Lung (tissue), 12 donors: ENCODE results near the gene CHFR. TPM values are rescaled to one million over a fixed set of nuclear protein-coding genes. Genes with fewer than 3 reads are reported as not detected.

Experiments used
- ATAC-seq: fragments of 200-7000 bp; cut with Tn5 transposase; one replicate; pipeline ENCODE4 v1.9.1; 2020; ENCODE audit warnings: moderate number of reproducible peaks; ENCODE audit not compliant: insufficient read depth, low FRiP score
- DNase-seq, 3 donors: peaks; one replicate each; pipeline ENCODE4 v3.0.0-alpha.2; 2013 to 2017
- H3K27ac ChIP-seq, 2 donors: one replicate each; pipeline ENCODE4 v1.5.1; 2013; ENCODE audit warnings: mild to moderate bottlenecking in 2 of 2, moderate library complexity in 2 of 2, control low read depth in 1 of 2, inconsistent platforms in 1 of 2, low read depth in 1 of 2, low read length in 1 of 2
- H3K27me3 ChIP-seq, 3 donors: one replicate each; pipeline ENCODE4 v1.5.1; 2013; ENCODE audit warnings: low read length in 2 of 3; ENCODE audit not compliant: control insufficient read depth in 3 of 3, insufficient read depth in 3 of 3
- H3K36me3 ChIP-seq, 4 donors: one replicate each; pipeline ENCODE4 v1.5.1; 2013; ENCODE audit warnings: low read length in 4 of 4, mild to moderate bottlenecking in 1 of 4, moderate library complexity in 1 of 4; ENCODE audit not compliant: control insufficient read depth in 4 of 4, insufficient read depth in 4 of 4
- H3K4me1 ChIP-seq, 5 donors: one replicate each; pipeline ENCODE4 v1.5.1; 2013; ENCODE audit warnings: low read length in 5 of 5, mild to moderate bottlenecking in 2 of 5, moderate library complexity in 1 of 5; ENCODE audit not compliant: control insufficient read depth in 5 of 5, insufficient read depth in 5 of 5
- H3K4me3 ChIP-seq: one replicate; pipeline ENCODE4 v1.5.1; 2013; ENCODE audit warnings: mild to moderate bottlenecking, control low read depth, moderate library complexity
- H3K9ac ChIP-seq, 2 donors: one replicate each; pipeline ENCODE4 v1.5.1; 2013; ENCODE audit warnings: low read length in 2 of 2, control low read depth in 1 of 2; ENCODE audit not compliant: insufficient read depth in 1 of 2
- H3K9me3 ChIP-seq, 4 donors: one replicate each; pipeline ENCODE4 v1.5.1; 2013; ENCODE audit warnings: low read length in 3 of 4, mild to moderate bottlenecking in 1 of 4, moderate library complexity in 1 of 4; ENCODE audit not compliant: control insufficient read depth in 4 of 4, insufficient read depth in 3 of 4
- WGBS, 2 donors: extraction: QIAGEN DNeasy Blood & Tissue Kit; methylation state at CpG; one replicate each; pipeline ENCODE4 v1.1.7; 2013; 5-methylcytosine and 5-hydroxymethylcytosine counted together
- polyA plus RNA-seq, 2 donors: library from polyadenylated mRNA; stranded (reverse); fragments of 200-250 nt; gene quantifications; one replicate each; pipeline ENCODE4 v1.2.1, GENCODE V29; 2013
- total RNA-seq, 2 donors: library from RNA; depleted of rRNA in 1 of 2; stranded (reverse); fragments of >200 nt in 1 of 2; gene quantifications; one replicate each; pipeline ENCODE4 v1.2.1, GENCODE V29; 2014 to 2021
- TF ChIP-seq, protein P1 (sequence below): IDR thresholded peaks from 2 replicates; pipeline ENCODE4 v1.5.1; 2012; ENCODE audit warnings: mild to moderate bottlenecking; ENCODE audit errors: control extremely low read depth, extremely low read depth
- donor health status: control.
- donor health status: control.
- donor health status: Bipolar disorder and iron deficiency.
- donor health status: healthy.
- donor health status: DM: yes; HTN: yes; CAD: no.

The CHFR gene
- total and polyA plus RNA-seq, 4 donors: 35.1 to 59.9 (median 40.3) TPM

DNA sequence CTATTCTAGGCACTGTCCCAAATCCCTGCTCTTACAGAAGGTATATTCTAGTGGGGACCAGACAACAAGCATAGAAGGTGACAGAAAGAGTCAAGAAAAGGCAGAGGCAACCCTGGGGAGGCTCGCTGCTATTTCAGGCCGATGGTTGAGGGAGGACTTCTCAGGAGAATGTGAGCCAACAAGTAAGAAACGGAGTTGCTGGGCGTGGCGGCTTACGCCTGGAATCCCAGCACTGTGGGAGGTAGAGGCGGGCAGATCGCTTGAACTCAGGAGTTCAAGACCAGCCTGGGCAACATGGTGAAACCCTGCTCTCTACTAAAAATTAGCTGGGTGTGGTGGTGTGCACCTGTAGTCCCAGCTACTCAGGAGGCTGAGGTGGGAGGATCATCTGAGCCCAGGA, 54.1 kb downstream of the CHFR start:
- TF ChIP-seq, protein P1, sequence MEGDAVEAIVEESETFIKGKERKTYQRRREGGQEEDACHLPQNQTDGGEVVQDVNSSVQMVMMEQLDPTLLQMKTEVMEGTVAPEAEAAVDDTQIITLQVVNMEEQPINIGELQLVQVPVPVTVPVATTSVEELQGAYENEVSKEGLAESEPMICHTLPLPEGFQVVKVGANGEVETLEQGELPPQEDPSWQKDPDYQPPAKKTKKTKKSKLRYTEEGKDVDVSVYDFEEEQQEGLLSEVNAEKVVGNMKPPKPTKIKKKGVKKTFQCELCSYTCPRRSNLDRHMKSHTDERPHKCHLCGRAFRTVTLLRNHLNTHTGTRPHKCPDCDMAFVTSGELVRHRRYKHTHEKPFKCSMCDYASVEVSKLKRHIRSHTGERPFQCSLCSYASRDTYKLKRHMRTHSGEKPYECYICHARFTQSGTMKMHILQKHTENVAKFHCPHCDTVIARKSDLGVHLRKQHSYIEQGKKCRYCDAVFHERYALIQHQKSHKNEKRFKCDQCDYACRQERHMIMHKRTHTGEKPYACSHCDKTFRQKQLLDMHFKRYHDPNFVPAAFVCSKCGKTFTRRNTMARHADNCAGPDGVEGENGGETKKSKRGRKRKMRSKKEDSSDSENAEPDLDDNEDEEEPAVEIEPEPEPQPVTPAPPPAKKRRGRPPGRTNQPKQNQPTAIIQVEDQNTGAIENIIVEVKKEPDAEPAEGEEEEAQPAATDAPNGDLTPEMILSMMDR: no peak
- DNase-seq (no peak), ATAC-seq (no peak)
- Histone ChIP-seq H3K4me1 (peaks cover 0 to 12% (median 7%) of the 10 kb centered on the region in 5 donors), H3K36me3 (peaks cover 0 to 11% (median 0%) of the 10 kb centered on the region in 4 donors), H3K4me3 (no peak overlapping the region), H3K27ac (no peak overlapping the region), H3K9ac (no peak overlapping the region), H3K9me3 (no peaks in the 10 kb centered on the region), H3K27me3 (no peaks in the 10 kb centered on the region)
- 95 to 96% methylated on average over 8 of the region's 8 CpGs for WGBS, 2 donors

DNA sequence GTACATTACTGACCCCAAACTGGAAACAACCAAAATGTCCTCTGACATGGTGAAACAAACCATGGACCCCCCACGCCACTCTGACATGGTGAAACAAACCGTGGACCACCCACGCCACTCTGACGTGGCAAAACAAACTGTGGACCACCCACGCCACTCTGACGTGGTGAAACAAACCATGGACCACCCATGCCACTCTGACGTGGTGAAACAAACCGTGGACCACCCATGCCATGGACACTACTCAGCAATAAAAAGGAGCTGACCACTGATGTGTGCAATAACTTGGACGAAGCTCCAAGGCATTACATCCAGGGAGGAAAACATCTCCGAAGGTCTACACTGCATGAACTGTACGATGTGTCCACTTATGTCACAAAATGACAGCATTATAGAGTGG, 55.6 kb downstream of the CHFR start:
- Histone ChIP-seq H3K9ac (no peak overlapping the region), H3K9me3 (no peaks in the 10 kb centered on the region), H3K27ac (no peak overlapping the region), H3K36me3 (peaks cover 0 to 14% (median 3%) of the 10 kb centered on the region in 4 donors), H3K4me3 (no peak overlapping the region), H3K4me1 (peaks cover 0 to 9% (median 3%) of the 10 kb centered on the region in 5 donors), H3K27me3 (no peaks in the 10 kb centered on the region)
- ATAC-seq: no peak
- DNase-seq: no peak
- TF ChIP-seq, protein P1: no peak
- 89 to 94% methylated on average over 11 of the region's 11 CpGs for WGBS, 2 donors

DNA sequence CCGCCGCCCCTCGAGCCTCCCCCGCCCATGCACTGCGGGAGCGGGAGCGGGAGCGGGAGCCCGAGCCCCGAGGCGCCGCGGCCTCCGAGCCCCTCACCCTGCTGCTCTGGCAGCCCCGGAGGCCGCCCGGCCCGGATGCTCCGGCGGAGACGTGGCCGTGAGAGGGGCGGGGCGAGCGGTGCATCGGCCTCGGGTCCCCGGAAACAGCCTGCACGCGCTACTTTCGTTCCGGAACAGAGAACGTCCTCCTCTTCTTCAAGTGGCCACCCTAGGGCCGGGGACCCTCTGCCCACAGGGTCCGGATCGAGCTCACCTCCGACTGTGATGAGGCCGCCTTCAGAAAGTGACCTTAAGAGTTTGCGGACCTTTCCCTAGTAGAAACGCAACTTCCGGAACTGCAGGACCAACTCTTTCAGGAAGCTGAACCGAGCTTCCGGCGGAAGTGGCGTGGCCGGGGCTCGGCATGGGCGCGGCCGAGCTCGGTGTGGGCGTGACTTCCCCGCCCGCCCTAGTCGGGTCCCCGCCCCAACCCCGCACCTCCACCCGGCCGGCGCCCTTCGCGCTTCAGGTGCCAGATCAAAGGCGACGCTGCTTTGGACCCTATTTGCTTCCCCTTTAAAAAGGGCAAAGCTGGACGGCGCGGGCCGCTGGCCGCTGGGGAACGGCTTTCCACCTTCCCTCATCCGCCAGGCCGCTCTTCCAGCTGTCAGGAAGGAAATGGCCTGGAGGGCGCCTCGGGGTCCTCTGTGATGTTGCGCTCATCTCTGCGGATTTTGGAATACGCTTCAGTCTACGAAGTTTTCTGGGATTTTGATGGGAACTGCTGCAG, 58.5 kb downstream of the CHFR start, which contains the start of gene GOLGA3:
Gene GOLGA3, minus strand, starts transcription at position 164 of the 829 bp plus-strand sequence. CDS start 6,741 bp downstream, outside the sequence.
- Histone ChIP-seq H3K36me3 (peaks cover 3 to 27% (median 12%) of the 10 kb centered on the region in 4 donors), H3K4me1 (peaks cover 0 to 9% (median 5%) of the 10 kb centered on the region in 5 donors), H3K27ac (peak within 1 kb of the TSS; percentile 99 to 100), H3K9ac (peak within 1 kb of the TSS; percentile 48 to 81), H3K27me3 (no peaks in the 10 kb centered on the region), H3K4me3 (peak within 1 kb of the TSS; percentile 97), H3K9me3 (no peaks in the 10 kb centered on the region)
- TF ChIP-seq, protein P1: no peak
- ATAC-seq (peak; percentile 93), DNase-seq (peak; percentile 94 to 97 (median 95))
- WGBS, 2 donors: 2% methylated on average over 63 to 78 of the region's 78 CpGs
